Rectal smooth muscle tissue (tissue), 1 donor: ENCODE data around the gene CHEK2.
"Not testable (repeated sequence)": the region's sequence is repeated elsewhere in the genome, so short reads cannot be mapped to it uniquely, and the experiment has no call there.

ENCODE experiments used
- H3K27ac ChIP-seq: one replicate; pipeline ENCODE4 v1.7.0; 2013; ENCODE audit warnings: low read depth, low read length, inconsistent platforms
- H3K27me3 ChIP-seq: one replicate; pipeline ENCODE4 v1.7.0; 2013; ENCODE audit warnings: low read length; ENCODE audit not compliant: control insufficient read depth, insufficient read depth
- H3K36me3 ChIP-seq: one replicate; pipeline ENCODE4 v1.7.0; 2013; ENCODE audit warnings: low read length; ENCODE audit not compliant: control insufficient read depth, insufficient read depth
- H3K4me1 ChIP-seq: one replicate; pipeline ENCODE4 v1.7.0; 2013; ENCODE audit warnings: low read length; ENCODE audit not compliant: control insufficient read depth, insufficient read depth
- H3K4me3 ChIP-seq: one replicate; pipeline ENCODE4 v1.7.0; 2013; ENCODE audit warnings: low read length
- H3K9ac ChIP-seq: one replicate; pipeline ENCODE4 v1.7.0; 2013; ENCODE audit warnings: low read length

CHEK2 gene

GRCh38 chr22:28768701-28769393, 27.2 kb upstream of the CHEK2 start:
- Histone ChIP-seq H3K27me3 (no peaks in the 10 kb centered on the region), H3K27ac (no peak overlapping the region), H3K36me3 (no peaks in the 10 kb centered on the region), H3K9ac (no peak overlapping the region), H3K4me1 (no peaks in the 10 kb centered on the region), H3K4me3 (no peak overlapping the region)

- H3K4me3 ChIP-seq: no peak overlapping the region
- H3K9ac ChIP-seq: no peak overlapping the region
- no peak overlapping the region for H3K27ac ChIP-seq
- H3K27me3 ChIP-seq: no peaks in the 10 kb centered on the region
- H3K36me3 ChIP-seq: no peaks in the 10 kb centered on the region
- no peaks in the 10 kb centered on the region for H3K4me1 ChIP-seq
Measured at GRCh38 chr22:28766628-28767027, 25.0 kb upstream of the CHEK2 start.

GRCh38 chr22:28762000-28762399, 20.4 kb upstream of the CHEK2 start:
- not testable (repeated sequence) for H3K4me1 ChIP-seq, H3K4me3 ChIP-seq, H3K27me3 ChIP-seq, H3K27ac ChIP-seq, H3K9ac ChIP-seq, H3K36me3 ChIP-seq

- Histone ChIP-seq H3K4me1 (no peaks in the 10 kb centered on the region), H3K9ac (no peak overlapping the region), H3K27me3 (no peaks in the 10 kb centered on the region), H3K36me3 (no peaks in the 10 kb centered on the region), H3K4me3 (no peak overlapping the region), H3K27ac (no peak overlapping the region)
Measured at GRCh38 chr22:28761449-28761755, 19.8 kb upstream of the CHEK2 start.

GRCh38 chr22:28759861-28760560, 18.4 kb upstream of the CHEK2 start:
- H3K27ac ChIP-seq: no peak overlapping the region
- no peak overlapping the region for H3K4me3 ChIP-seq
- H3K27me3 ChIP-seq: no peaks in the 10 kb centered on the region
- no peaks in the 10 kb centered on the region for H3K36me3 ChIP-seq
- H3K4me1 ChIP-seq: no peaks in the 10 kb centered on the region
- no peak overlapping the region for H3K9ac ChIP-seq

- not testable (repeated sequence) for H3K9ac ChIP-seq, H3K4me1 ChIP-seq, H3K27me3 ChIP-seq, H3K36me3 ChIP-seq, H3K27ac ChIP-seq, H3K4me3 ChIP-seq
Measured at GRCh38 chr22:28754512-28754911, 12.9 kb upstream of the CHEK2 start.

GRCh38 chr22:28750471-28750881, 8.9 kb upstream of the CHEK2 start:
- H3K27me3 ChIP-seq: no peaks in the 10 kb centered on the region
- H3K36me3 ChIP-seq: peaks cover 5% of the 10 kb centered on the region
- H3K9ac ChIP-seq: no peak overlapping the region
- no peaks in the 10 kb centered on the region for H3K4me1 ChIP-seq
- no peak overlapping the region for H3K27ac ChIP-seq
- no peak overlapping the region for H3K4me3 ChIP-seq

GRCh38 chr22:28743852-28744251, 2.2 kb upstream of the CHEK2 start:
- Histone ChIP-seq H3K4me3 (no peak overlapping the region), H3K27me3 (no peaks in the 10 kb centered on the region), H3K27ac (no peak overlapping the region), H3K36me3 (peaks cover 11% of the 10 kb centered on the region), H3K9ac (no peak overlapping the region), H3K4me1 (peaks cover 9% of the 10 kb centered on the region)

- Histone ChIP-seq H3K4me1 (peaks cover 9% of the 10 kb centered on the region), H3K27me3 (no peaks in the 10 kb centered on the region), H3K4me3 (peak overlapping the region; percentile 87), H3K27ac (peak overlapping the region; percentile 94), H3K36me3 (peaks cover 10% of the 10 kb centered on the region), H3K9ac (peak overlapping the region; percentile 5)
Measured at GRCh38 chr22:28742562-28742962, 942 bp upstream of the CHEK2 start.

- no peak overlapping the region for H3K27ac ChIP-seq
- H3K4me3 ChIP-seq: peak overlapping the region; percentile 87
- H3K36me3 ChIP-seq: peaks cover 6% of the 10 kb centered on the region
- H3K4me1 ChIP-seq: peaks cover 9% of the 10 kb centered on the region
- no peaks in the 10 kb centered on the region for H3K27me3 ChIP-seq
- no peak overlapping the region for H3K9ac ChIP-seq
Measured at GRCh38 chr22:28741200-28741784, 328 bp downstream of the CHEK2 start.

GRCh38 chr22:28738876-28739275, 2.7 kb downstream of the CHEK2 start:
- not testable (repeated sequence) for H3K27ac ChIP-seq, H3K4me3 ChIP-seq, H3K4me1 ChIP-seq, H3K36me3 ChIP-seq, H3K27me3 ChIP-seq, H3K9ac ChIP-seq

- Histone ChIP-seq H3K9ac (no peak overlapping the region), H3K4me3 (no peak overlapping the region), H3K27ac (no peak overlapping the region), H3K27me3 (no peaks in the 10 kb centered on the region), H3K4me1 (peaks cover 4% of the 10 kb centered on the region), H3K36me3 (no peaks in the 10 kb centered on the region)
Measured at GRCh38 chr22:28737701-28738100, 3.9 kb downstream of the CHEK2 start.
